GM19372 (cell line): Measurements from ENCODE around the gene BFAR.
"Not testable (repeated sequence)": the region's sequence is repeated elsewhere in the genome, so short reads cannot be mapped to it uniquely, and the experiment has no call there.

ENCODE experiments used
- ATAC-seq: cut with Tn5 transposase; IDR thresholded peaks from one replicate; pipeline ENCODE4 v1.9.1; 2021; ENCODE audit warnings: mild to moderate bottlenecking, low read depth, moderate library complexity; ENCODE audit not compliant: unreplicated experiment

Gene BFAR, protein sequence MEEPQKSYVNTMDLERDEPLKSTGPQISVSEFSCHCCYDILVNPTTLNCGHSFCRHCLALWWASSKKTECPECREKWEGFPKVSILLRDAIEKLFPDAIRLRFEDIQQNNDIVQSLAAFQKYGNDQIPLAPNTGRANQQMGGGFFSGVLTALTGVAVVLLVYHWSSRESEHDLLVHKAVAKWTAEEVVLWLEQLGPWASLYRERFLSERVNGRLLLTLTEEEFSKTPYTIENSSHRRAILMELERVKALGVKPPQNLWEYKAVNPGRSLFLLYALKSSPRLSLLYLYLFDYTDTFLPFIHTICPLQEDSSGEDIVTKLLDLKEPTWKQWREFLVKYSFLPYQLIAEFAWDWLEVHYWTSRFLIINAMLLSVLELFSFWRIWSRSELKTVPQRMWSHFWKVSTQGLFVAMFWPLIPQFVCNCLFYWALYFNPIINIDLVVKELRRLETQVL

DNA sequence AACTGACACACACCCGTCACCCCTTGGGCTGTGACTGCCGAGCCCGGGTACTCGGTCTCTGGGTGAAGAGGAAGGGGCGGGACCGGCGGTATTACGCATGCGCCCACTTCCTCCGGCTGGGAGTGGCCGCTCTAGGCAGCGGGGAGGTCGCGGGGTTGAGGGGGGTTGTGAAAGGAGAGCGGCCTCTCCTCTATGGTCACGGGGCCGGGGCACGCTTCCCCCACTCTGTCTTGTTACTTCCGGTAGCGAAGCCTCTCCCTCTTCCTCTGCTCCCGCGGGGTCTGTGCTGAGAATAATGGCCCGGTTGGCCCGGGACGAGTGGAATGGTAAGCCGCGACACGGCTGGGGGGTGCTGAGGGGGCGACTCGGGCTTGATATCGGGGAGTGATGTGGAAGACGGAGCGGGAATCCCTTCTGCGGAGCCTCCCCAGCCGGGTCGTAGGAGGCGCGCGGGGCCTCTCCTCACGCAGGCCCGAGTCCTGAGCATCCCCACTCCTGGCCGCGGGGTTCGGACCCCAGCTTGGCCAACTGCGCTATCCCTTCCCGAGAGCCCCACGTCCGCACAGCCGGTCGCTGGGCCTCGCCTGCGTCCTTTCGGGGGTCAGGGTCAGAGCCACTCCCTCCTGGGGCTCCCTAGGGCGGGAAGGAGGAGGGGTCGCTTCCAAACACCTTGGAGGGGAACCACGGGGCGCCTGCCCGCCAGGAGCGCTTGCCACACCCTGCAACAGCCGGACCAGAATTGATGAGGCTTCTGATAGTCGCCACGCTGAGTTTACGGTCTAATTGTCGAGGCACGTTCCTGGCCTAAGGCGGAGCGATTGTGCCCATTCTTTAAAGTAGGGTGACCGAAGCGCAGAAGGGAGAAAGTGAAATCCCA lies at the start of gene BFAR:
Gene BFAR (plus strand): TSS at position 259 of the 877 bp plus-strand sequence. CDS start 11,396 bp downstream, outside the sequence.
- peak; percentile 66 for ATAC-seq

- ATAC-seq = no peak
Measured at GRCh38 chr16:14585287-14585686, 47.5 kb upstream of the BFAR start.

GRCh38 chr16:14586637-14587305 lies 46.0 kb upstream of the BFAR start:
- no peak for ATAC-seq

- ATAC-seq = no peak
Measured at GRCh38 chr16:14600164-14600563, 32.6 kb upstream of the BFAR start.

DNA sequence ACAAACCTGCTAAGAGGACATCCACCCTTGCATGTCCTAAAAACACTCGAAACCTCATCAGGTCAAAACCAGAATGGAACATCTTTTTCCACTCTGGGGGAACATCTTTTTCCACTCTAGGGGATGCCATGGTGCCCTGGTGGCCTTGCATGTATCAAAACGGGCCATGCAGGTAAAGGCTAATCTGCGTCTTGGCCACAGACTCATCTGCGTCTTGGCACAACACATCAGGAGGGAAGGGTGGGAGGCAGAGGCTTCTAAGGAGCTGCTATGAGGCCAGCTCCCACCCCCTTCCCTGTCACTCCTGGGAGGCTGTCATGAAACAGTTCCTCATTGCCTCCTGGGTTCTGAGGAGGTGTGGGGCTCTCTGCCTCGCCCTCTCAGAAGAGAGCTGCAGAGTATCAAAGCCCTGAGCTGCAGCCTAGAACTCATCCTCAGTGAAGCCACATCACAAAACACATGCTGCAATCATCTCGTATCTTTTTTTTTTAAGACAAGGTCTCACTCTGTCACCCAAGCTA lies 30.2 kb upstream of the BFAR start:
- ATAC-seq = no peak

DNA sequence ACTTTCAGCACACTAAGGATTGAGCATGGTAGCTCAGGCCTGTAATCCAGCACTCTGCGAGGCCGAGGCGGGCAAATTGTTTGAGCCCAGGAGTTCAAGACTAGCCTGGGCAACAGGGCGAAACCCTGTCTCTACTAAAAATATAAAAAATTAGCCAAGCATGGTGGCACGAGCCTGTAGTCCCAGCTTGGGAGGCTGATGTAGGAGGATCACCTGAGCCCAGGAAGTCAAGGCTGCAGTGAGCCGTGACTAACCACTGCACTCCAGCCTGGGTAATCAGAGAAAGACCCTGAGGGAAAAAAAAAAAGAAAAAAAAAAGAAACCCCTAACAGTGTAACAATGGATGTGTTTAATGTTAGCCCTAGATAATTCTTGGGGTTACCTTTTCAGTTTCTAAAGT lies 26.6 kb upstream of the BFAR start:
- no peak for ATAC-seq

DNA sequence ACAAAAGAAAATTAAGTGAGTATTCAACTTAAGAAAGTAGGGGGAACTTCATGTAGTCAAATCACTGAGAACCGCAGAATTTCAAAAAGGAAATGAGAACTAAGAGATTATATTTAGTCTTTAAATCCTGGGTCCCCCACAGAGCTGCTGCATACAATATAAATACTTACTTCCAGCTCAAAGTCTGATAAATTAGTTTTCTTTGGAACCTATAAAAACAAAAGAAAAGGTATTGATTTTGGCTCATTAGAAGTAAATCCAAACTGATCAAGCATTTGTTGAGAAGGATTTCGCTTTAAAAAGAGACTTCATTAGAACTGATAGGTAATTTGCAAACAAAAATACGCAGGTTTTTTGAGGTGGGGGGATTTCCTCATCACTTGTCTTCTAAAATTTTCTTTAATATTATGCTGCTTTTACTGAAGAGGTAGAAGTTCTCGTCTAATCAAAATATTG lies 24.6 kb upstream of the BFAR start:
- ATAC-seq = no peak

- ATAC-seq = no peak
Measured at GRCh38 chr16:14608604-14609003, 24.1 kb upstream of the BFAR start.

- no peak for ATAC-seq
Measured at GRCh38 chr16:14609716-14610115, 23.0 kb upstream of the BFAR start.

DNA sequence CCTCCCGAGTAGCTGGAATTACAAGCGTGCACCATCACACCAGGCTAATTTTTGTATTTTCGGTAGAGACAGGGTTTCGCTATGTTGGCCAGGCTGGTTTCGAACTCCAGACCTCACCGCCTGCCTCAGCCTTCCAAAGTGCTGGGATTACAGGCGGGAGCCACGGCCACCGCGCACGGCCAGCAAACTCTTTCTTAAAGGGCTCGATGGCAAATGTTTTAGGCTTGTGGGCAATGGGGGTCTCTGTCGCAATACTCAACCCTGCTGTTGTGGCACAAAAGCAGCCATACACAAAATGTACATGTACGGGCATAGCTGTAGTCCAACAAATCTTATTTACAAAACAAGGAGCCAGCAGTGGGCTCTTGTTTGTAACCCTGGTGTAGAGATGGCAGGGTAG lies 21.1 kb upstream of the BFAR start:
- ATAC-seq = no peak

GRCh38 chr16:14613991-14614390 lies 18.8 kb upstream of the BFAR start:
- no peak for ATAC-seq

GRCh38 chr16:14616280-14616679 lies 16.5 kb upstream of the BFAR start:
- no peak for ATAC-seq

DNA sequence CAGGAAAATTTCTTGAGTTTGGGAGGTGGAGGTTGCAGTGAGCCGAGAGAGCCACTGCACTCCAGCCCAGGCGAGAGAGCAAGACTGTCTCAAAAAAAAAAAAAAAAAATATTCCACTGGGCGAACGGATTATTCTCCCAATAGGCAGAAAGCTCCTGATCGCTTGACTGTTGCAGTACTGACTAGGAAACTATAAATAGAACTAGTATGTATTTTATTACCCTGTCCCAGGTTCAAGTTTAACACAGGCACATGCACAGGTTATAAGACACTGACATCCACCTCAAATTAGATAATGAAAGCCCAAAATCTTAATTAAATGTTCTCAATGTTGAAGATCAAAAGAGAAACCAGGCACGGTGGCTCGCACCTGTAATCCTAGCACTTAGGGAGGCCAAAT lies 14.2 kb upstream of the BFAR start:
- ATAC-seq = no peak

- no peak for ATAC-seq
Measured at GRCh38 chr16:14627078-14627477, 5.7 kb upstream of the BFAR start.

GRCh38 chr16:14628806-14629611 lies 3.7 kb upstream of the BFAR start:
- no peak for ATAC-seq

GRCh38 chr16:14629612-14629918 lies 3.2 kb upstream of the BFAR start:
- peak; percentile 1 for ATAC-seq

GRCh38 chr16:14629919-14630619 lies 2.7 kb upstream of the BFAR start, which contains the start of gene PARN:
Gene PARN, minus strand, starts transcription at chr16:14630260. Its CDS starts 135 bp downstream, at chr16:14630125.
- ATAC-seq = peak; percentile 51

DNA sequence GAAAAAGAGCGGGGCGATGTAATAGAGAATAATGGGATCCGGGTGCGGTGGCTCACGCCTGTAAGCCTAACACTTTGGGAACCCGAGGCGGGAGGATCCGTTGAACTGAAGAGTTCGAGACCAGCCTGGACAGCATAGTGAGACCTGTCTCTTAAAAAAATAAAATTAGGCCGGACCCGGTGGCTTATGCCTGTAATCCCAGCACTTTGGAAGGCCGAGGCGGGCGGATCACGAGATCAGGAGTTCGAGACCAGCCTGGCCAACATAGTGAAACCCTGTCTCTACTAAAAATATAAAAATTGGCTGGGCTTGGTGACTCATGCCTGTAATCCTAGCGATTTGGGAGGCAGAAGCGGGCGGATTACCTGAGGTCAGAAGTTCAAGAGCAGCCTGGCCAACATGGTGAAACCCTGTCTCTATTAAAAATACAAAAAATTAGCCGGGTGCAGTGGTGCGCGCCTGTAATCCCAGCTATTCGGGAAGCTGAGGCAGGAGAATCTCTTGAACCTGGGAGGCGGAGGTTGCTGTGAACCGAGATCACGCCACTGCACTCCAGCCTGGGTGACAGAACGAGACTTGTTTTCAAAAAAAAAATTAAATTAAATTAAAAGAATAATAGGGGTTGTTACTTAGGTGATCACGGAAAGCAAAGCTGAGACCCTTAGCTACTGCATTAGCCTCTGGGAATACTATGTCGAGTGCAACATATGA lies 2.0 kb upstream of the BFAR start:
- not testable (repeated sequence) for ATAC-seq

- ATAC-seq = no peak
Measured at GRCh38 chr16:14634389-14634725, 1.6 kb downstream of the BFAR start.
